ENCODE results near the gene SFMBT1.

The SFMBT1 gene

GRCh38 chr3:53032609-53033008, 13.3 kb downstream of the SFMBT1 start:
- DNase-seq (ENCODE audit: extremely low read depth, low read depth), result no peak

GRCh38 chr3:53030619-53031449, 15.0 kb downstream of the SFMBT1 start:
- no peak for DNase-seq (ENCODE audit: extremely low read depth, low read depth)
- TF ChIP-seq CTCF (IDR thresholded peaks at IDR 0.05; ENCODE audit: low read depth, low read length), result no peak

More at GRCh38 chr3:53032609-53033008, 13.3 kb downstream of the SFMBT1 start:
- TF ChIP-seq CTCF (IDR thresholded peaks at IDR 0.05; ENCODE audit: low read depth, low read length), result no peak

GRCh38 chr3:53028641-53029040, 17.2 kb downstream of the SFMBT1 start:
- DNase-seq (ENCODE audit: extremely low read depth, low read depth), result no peak
- TF ChIP-seq CTCF (IDR thresholded peaks at IDR 0.05; ENCODE audit: low read depth, low read length), result no peak

- TF ChIP-seq CTCF (IDR thresholded peaks at IDR 0.05; ENCODE audit: low read depth, low read length), result no peak
- DNase-seq (ENCODE audit: extremely low read depth, low read depth), result no peak
Measured at GRCh38 chr3:53027254-53027844, 18.5 kb downstream of the SFMBT1 start.

GRCh38 chr3:53026382-53027162, 19.3 kb downstream of the SFMBT1 start:
- no peak for DNase-seq (ENCODE audit: extremely low read depth, low read depth)

GRCh38 chr3:53024315-53024714, 21.6 kb downstream of the SFMBT1 start:
- TF ChIP-seq CTCF (IDR thresholded peaks at IDR 0.05; ENCODE audit: low read depth, low read length), result no peak
- no peak for DNase-seq (ENCODE audit: extremely low read depth, low read depth)

More at GRCh38 chr3:53026382-53027162, 19.3 kb downstream of the SFMBT1 start:
- no peak for TF ChIP-seq CTCF (IDR thresholded peaks at IDR 0.05; ENCODE audit: low read depth, low read length)
